Measurements from ENCODE around the gene POLE. TPM values are rescaled to one million over a fixed set of nuclear protein-coding genes. Genes with fewer than 3 reads are reported as not detected.

The POLE gene
- total and polyA plus RNA-seq, 9 donors = 21.5 to 43.2 (median 31.4) TPM

DNA sequence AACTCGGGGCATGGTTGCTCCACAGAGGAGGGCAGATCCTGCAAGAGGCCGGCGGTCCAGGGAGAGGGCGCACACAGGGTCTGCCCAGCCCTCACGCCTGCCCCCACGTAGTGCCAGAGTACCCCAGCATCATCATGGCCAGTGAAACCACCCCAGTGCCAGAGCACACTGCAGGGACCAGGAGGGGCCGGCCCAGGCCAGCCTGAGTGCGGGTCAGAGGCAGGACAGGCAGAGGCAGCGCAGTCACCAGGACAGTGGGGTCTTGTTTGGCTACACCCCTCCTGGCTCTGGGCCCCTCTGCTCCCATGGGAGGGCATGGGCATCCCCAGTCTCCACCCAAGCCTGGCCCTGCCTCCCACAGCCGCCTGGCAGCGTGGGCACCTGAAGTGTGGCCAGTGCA lies 111.5 kb downstream of the POLE start:
- Histone ChIP-seq H3K9me3 (replicated peaks; ENCODE audit: control insufficient read depth, low read depth, low read length) (no peaks in the 10 kb centered on the region), H3K27me3 (ENCODE audit: control insufficient read depth, insufficient read depth, low read length) (no peaks in the 10 kb centered on the region), H3K4me3 (ENCODE audit: low read length) (no peak overlapping the region), H3K27ac (ENCODE audit: low read length) (no peak overlapping the region), H3K36me3 (ENCODE audit: control insufficient read depth, insufficient read depth, low read length) (peaks cover 67% of the 10 kb centered on the region), H3K4me1 (ENCODE audit: control insufficient read depth, insufficient read depth, low read length) (peaks cover 7% of the 10 kb centered on the region)
- no peak for DNase-seq
- WGBS (ENCODE audit: insufficient coverage) = 95% methylated on average over 9 of the region's 11 CpGs

DNA sequence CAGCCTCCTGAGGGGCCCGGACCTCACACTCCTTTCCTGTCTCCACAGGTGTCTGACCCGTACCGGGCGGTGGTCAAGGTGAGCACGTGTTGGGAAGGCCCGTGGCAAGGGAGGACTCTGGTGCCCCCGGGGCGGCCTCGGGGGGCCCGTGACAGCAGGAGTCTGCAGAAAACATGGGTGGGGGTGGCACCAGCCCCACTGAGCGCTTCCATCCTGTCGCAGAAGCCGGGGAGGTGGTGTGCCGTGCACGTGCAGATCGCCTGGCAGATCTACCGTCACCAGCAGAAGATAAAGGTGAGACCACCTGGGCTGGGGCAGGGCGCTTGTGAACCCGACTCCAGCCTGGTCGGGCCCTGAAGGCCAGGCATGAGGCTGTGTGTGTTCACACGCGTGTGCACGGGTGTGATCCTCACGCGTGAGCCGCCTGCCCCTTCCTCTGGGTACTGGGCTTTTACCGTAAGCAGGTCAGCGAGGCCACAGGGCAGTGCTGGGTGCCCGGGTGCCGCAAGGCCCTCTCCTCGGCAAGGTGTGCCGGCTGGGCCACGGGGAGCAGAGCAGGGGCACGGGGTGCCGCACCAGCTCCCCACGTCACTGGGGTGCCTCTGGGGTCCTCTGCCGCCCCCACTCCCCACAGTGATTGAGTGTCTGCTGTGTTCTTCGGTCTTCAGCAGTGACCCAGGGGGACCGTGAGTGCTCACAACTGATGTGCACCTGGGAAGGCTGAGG lies 112.7 kb downstream of the POLE start:
- no peak overlapping the region for H3K27ac ChIP-seq (ENCODE audit: low read length)
- no peaks in the 10 kb centered on the region for H3K9me3 ChIP-seq (replicated peaks; ENCODE audit: control insufficient read depth, low read depth, low read length)
- H3K36me3 ChIP-seq (ENCODE audit: control insufficient read depth, insufficient read depth, low read length) = peaks cover 71% of the 10 kb centered on the region
- no peak overlapping the region for H3K4me3 ChIP-seq (ENCODE audit: low read length)
- peaks cover 7% of the 10 kb centered on the region for H3K4me1 ChIP-seq (ENCODE audit: control insufficient read depth, insufficient read depth, low read length)
- DNase-seq = no peak
- WGBS (ENCODE audit: insufficient coverage) = 91% methylated on average over 39 of the region's 39 CpGs
- no peaks in the 10 kb centered on the region for H3K27me3 ChIP-seq (ENCODE audit: control insufficient read depth, insufficient read depth, low read length)

Other genes starting within 250 kb of the POLE start
- gene FBRSL1, start 197.2 kb downstream of the POLE start, total RNA-seq = 6.9 TPM
- 10 to 100 TPM; 31.8 to 72.9 (median 54.8) TPM for gene FBRSL1, start 197.2 kb downstream of the POLE start, polyA plus RNA-seq (ENCODE audit: insufficient read depth in 1 of 8, insufficient read length in 8 of 8, low replicate concordance in 1 of 8)
- gene LRCOL1, start 76.8 kb downstream of the POLE start, total RNA-seq = 0.13 TPM
- gene LRCOL1, start 76.8 kb downstream of the POLE start, polyA plus RNA-seq (ENCODE audit: insufficient read depth in 1 of 8, insufficient read length in 8 of 8, low replicate concordance in 1 of 8) = under 1 TPM in 6 of 8 donors, not detected in 2; 0.18 to 0.64 (median 0.32) TPM
- not detected for gene P2RX2, start 68.6 kb downstream of the POLE start, total RNA-seq
- gene P2RX2, start 68.6 kb downstream of the POLE start, polyA plus RNA-seq (ENCODE audit: insufficient read depth in 1 of 8, insufficient read length in 8 of 8, low replicate concordance in 1 of 8) = 1 to 10 TPM in 1 of 8 donors, under 1 TPM in 2, not detected in 5; 0.12 to 1.5 (median 0.23) TPM
- 27.8 TPM for gene PXMP2, start 245 bp upstream of the POLE start, total RNA-seq
- gene PXMP2, start 245 bp upstream of the POLE start, polyA plus RNA-seq (ENCODE audit: insufficient read depth in 1 of 8, insufficient read length in 8 of 8, low replicate concordance in 1 of 8) = 10 to 100 TPM; 17.7 to 28.9 (median 22.4) TPM
- 22.7 TPM for gene PGAM5, start 23.5 kb upstream of the POLE start, total RNA-seq
- gene PGAM5, start 23.5 kb upstream of the POLE start, polyA plus RNA-seq (ENCODE audit: insufficient read depth in 1 of 8, insufficient read length in 8 of 8, low replicate concordance in 1 of 8) = 10 to 100 TPM; 16.8 to 25.8 (median 20.9) TPM
- 37.3 TPM for gene ANKLE2, start 74.5 kb upstream of the POLE start, total RNA-seq
- gene ANKLE2, start 74.5 kb upstream of the POLE start, polyA plus RNA-seq (ENCODE audit: insufficient read depth in 1 of 8, insufficient read length in 8 of 8, low replicate concordance in 1 of 8) = 10 to 100 TPM; 37.3 to 49.4 (median 42.4) TPM
- gene GOLGA3, start 141.5 kb upstream of the POLE start, total RNA-seq = 53.6 TPM
- gene GOLGA3, start 141.5 kb upstream of the POLE start, polyA plus RNA-seq (ENCODE audit: insufficient read depth in 1 of 8, insufficient read length in 8 of 8, low replicate concordance in 1 of 8) = 10 to 100 TPM; 31.3 to 57.9 (median 40.2) TPM
- gene CHFR, start 200.3 kb upstream of the POLE start, total RNA-seq = 13.3 TPM
- gene CHFR, start 200.3 kb upstream of the POLE start, polyA plus RNA-seq (ENCODE audit: insufficient read depth in 1 of 8, insufficient read length in 8 of 8, low replicate concordance in 1 of 8) = 10 to 100 TPM; 13.9 to 21.5 (median 17.4) TPM